GM23338 (cell line): ENCODE data around the gene KRTAP12-1. TPM values are rescaled to one million over a fixed set of nuclear protein-coding genes. Genes with fewer than 3 reads are reported as not detected.

Source experiments
- ATAC-seq: fragments of 200-7000 bp; cut with Tn5 transposase; 3 replicates; pipeline ENCODE4 v1.9.1; 2020
- DNase-seq: peaks from one replicate; pipeline ENCODE4 v3.0.0-alpha.2; 2015; ENCODE audit warnings: low spot score
- H2AFZ ChIP-seq: fragments of 200-600 bp; sonication (generic); 2 replicates; pipeline ENCODE4 v1.8.0; 2016; ENCODE audit warnings: antibody characterized with exemption, mild to moderate bottlenecking, moderate library complexity
- H3F3A ChIP-seq: fragments of 200-600 bp; sonication (generic); replicated peaks from 2 replicates; pipeline ENCODE4 v1.8.0; 2017; ENCODE audit warnings: antibody characterized with exemption, mixed run types, low read depth
- H3K27ac ChIP-seq: fragments of 200-600 bp; sonication (generic); 2 replicates; pipeline ENCODE4 v1.6.1; 2016; ENCODE audit warnings: low read depth
- H3K27me3 ChIP-seq: fragments of 200-600 bp; sonication (generic); 2 replicates; pipeline ENCODE4 v1.8.0; 2016; ENCODE audit warnings: mild to moderate bottlenecking, mixed run types, moderate library complexity; ENCODE audit not compliant: insufficient read depth
- H3K36me3 ChIP-seq: fragments of 200-600 bp; sonication (generic); 2 replicates; pipeline ENCODE4 v1.8.0; 2016; ENCODE audit warnings: mild to moderate bottlenecking; ENCODE audit not compliant: insufficient read depth
- H3K4me1 ChIP-seq: fragments of 200-600 bp; sonication (generic); 2 replicates; pipeline ENCODE4 v1.8.0; 2016; ENCODE audit warnings: mild to moderate bottlenecking, moderate library complexity; ENCODE audit not compliant: insufficient read depth
- H3K4me2 ChIP-seq: fragments of 200-600 bp; sonication (generic); 2 replicates; pipeline ENCODE4 v1.7.1; 2017; ENCODE audit warnings: mixed run types
- H3K4me3 ChIP-seq: fragments of 200-600 bp; sonication (generic); 2 replicates; pipeline ENCODE4 v1.6.1; 2016; ENCODE audit warnings: mixed run types
- H3K79me2 ChIP-seq: fragments of 200-600 bp; sonication (generic); replicated peaks from 2 replicates; pipeline ENCODE4 v1.8.0; 2017; ENCODE audit warnings: mild to moderate bottlenecking; ENCODE audit not compliant: insufficient read depth
- H3K9me2 ChIP-seq: fragments of 200-600 bp; sonication (generic); 2 replicates; pipeline ENCODE4 v1.8.0; 2017; ENCODE audit not compliant: insufficient read depth
- H4K20me1 ChIP-seq: fragments of 200-600 bp; sonication (generic); replicated peaks from 2 replicates; pipeline ENCODE4 v1.8.0; 2017; ENCODE audit warnings: mild to moderate bottlenecking; ENCODE audit not compliant: insufficient read depth
- H3K27ac Mint-ChIP-seq: 2 replicates; pipeline ENCODE4 v1.8.0; 2020; ENCODE audit warnings: inconsistent platforms, mild to moderate bottlenecking, moderate library complexity, mixed read lengths
- H3K27me3 Mint-ChIP-seq: 3 replicates; pipeline ENCODE4 v1.8.0; 2022; ENCODE audit warnings: low read depth, mild to moderate bottlenecking, moderate library complexity, mixed read lengths, inconsistent platforms; ENCODE audit not compliant: insufficient read depth, poor library complexity
- H3K36me3 Mint-ChIP-seq: 3 replicates; pipeline ENCODE4 v1.8.0; 2021; ENCODE audit warnings: low read depth, mild to moderate bottlenecking, inconsistent platforms, moderate library complexity, mixed read lengths
- H3K4me1 Mint-ChIP-seq: 3 replicates; pipeline ENCODE4 v1.8.0; 2020; ENCODE audit warnings: mild to moderate bottlenecking, inconsistent platforms, mixed read lengths
- H3K4me3 Mint-ChIP-seq: 3 replicates; pipeline ENCODE4 v1.8.0; 2021; ENCODE audit warnings: moderate library complexity, mild to moderate bottlenecking, inconsistent platforms, mixed read lengths
- H3K9me3 Mint-ChIP-seq: 3 replicates; pipeline ENCODE4 v1.8.0; 2020; ENCODE audit warnings: moderate library complexity, mild to moderate bottlenecking, inconsistent platforms, mixed read lengths
- CREB1 ChIP-seq: fragments of 250-450 bp; sonication (Bioruptor Pico); IDR thresholded peaks from 2 replicates; pipeline ENCODE4 v1.5.0; 2020; ENCODE audit warnings: low read depth, mild to moderate bottlenecking, moderate library complexity
- CTCF ChIP-seq, 2 experiments: fragments of 200-600 bp in 1 of 2; sonication (generic) in 1 of 2; conservative IDR thresholded peaks; 2 replicates each; pipeline versions ENCODE4 v1.5.1 to v1.6.1; 2016 to 2017; ENCODE audit warnings: antibody characterized with exemption in 2 of 2, low read depth in 2 of 2, mild to moderate bottlenecking in 2 of 2, moderate library complexity in 1 of 2
- ETS1 ChIP-seq: IDR thresholded peaks from 2 replicates; pipeline ENCODE4 v1.6.1; 2016; ENCODE audit warnings: antibody characterized with exemption
- EZH2 ChIP-seq: fragments of 200-600 bp; sonication (generic); IDR thresholded peaks from one replicate; pipeline ENCODE4 v1.8.0; 2017; ENCODE audit warnings: antibody characterized with exemption, mild to moderate bottlenecking, low read depth; ENCODE audit not compliant: unreplicated experiment
- EZH2phosphoT487 ChIP-seq: fragments of 200-600 bp; sonication (generic); IDR thresholded peaks from one replicate; pipeline ENCODE4 v1.8.1; 2018; ENCODE audit warnings: antibody characterized with exemption; ENCODE audit not compliant: unreplicated experiment
- JUNB ChIP-seq: IDR thresholded peaks from one replicate; pipeline ENCODE4 v1.6.1; 2016; ENCODE audit warnings: antibody characterized with exemption; ENCODE audit not compliant: unreplicated experiment
- NANOG ChIP-seq: IDR thresholded peaks from 2 replicates; pipeline ENCODE4 v1.6.1; 2016; ENCODE audit warnings: antibody characterized with exemption, borderline replicate concordance
- POLR2AphosphoS5 ChIP-seq: IDR thresholded peaks from 2 replicates; pipeline ENCODE4 v1.6.1; 2016; ENCODE audit warnings: antibody characterized with exemption, low read depth
- ZNF114 ChIP-seq: fragments of 250-450 bp; sonication (Bioruptor Pico); IDR thresholded peaks from 2 replicates; pipeline ENCODE4 v1.5.0; 2020; ENCODE audit warnings: mild to moderate bottlenecking, moderate library complexity
- ZNF331 ChIP-seq: fragments of 250-450 bp; sonication (Bioruptor Pico); IDR thresholded peaks from 2 replicates; pipeline ENCODE4 v1.5.0; 2020; ENCODE audit warnings: low read depth, mild to moderate bottlenecking, moderate library complexity
- polyA plus RNA-seq: library from polyadenylated mRNA; unstranded; fragments of >200 nt; fragmentation: Nextera tagmentation; extraction: Ambion mirVana; gene quantifications from 2 replicates; pipeline ENCODE4 v1.2.1, GENCODE V29; 2016
- total RNA-seq: library from RNA; depleted of rRNA; stranded (reverse); fragments of >200 nt; shearing (Covaris generic); gene quantifications from 2 replicates; pipeline ENCODE4 v1.2.3, GENCODE V29; 2014
- TF ChIP-seq, protein P1 (sequence below): fragments of 250-450 bp; sonication (Bioruptor Pico); IDR thresholded peaks from 2 replicates; pipeline ENCODE4 v1.5.0; 2020; ENCODE audit warnings: mild to moderate bottlenecking, moderate library complexity

Gene KRTAP12-1
- total and polyA plus RNA-seq, 2 experiments from 2014 or later, result not detected

DNA sequence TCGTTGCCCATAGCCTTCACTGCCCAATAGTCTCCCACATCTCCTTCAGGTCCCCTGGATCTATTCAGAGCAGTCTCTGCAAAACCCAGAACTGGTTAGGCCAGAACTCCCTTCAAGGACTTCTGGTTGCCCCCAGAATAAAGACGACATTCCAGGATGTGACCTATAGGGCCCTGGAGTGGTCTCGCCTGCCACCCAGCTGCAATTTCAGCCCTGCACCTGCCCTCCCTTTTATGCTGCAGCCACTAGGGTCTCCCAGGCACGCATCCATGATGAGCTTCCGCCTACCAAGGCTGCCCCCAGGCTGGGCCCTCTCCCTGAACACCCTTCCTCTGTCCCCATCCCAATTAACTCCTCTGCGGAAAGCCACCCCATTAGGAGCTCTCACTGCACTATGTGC lies 36.6 kb upstream of the KRTAP12-1 start:
- Histone ChIP-seq H3K27ac (0 out of 2 replicates have a peak overlapping the region, but pooled peaks have one; percentile 5), H3F3A (0 out of 2 replicates have a peak, but pooled peaks cover 7% of the 10 kb centered on the region), H3K4me1 (peaks cover 35% of the 10 kb centered on the region), H3K27me3 (peaks cover 29% of the 10 kb centered on the region), H2AFZ (no peak overlapping the region; the same call in 1 of the 2 replicates), H3K4me3 (no peak overlapping the region), H3K36me3 (no peaks in the 10 kb centered on the region), H3K79me2 (no peaks in the 10 kb centered on the region), H3K9me2 (0 out of 2 replicates have a peak, but pooled peaks cover 3% of the 10 kb centered on the region), H4K20me1 (no peaks in the 10 kb centered on the region), H3K4me2 (peak overlapping the region; percentile 56)
- TF ChIP-seq EZH2 (no peak), CTCF (conservative IDR thresholded peaks at IDR 0.05; ENCODE audit: low read depth in 2 of 2) (peak; percentile 49 to 74)
- H3K27me3 Mint-ChIP-seq, result peaks cover 29% of the 10 kb centered on the region
- H3K36me3 Mint-ChIP-seq, result no peaks in the 10 kb centered on the region
- no peak overlapping the region for H3K27ac Mint-ChIP-seq
- H3K4me1 Mint-ChIP-seq, result peaks cover 34% of the 10 kb centered on the region
- peaks cover 3% of the 10 kb centered on the region; the same call in 1 of the 3 replicates for H3K9me3 Mint-ChIP-seq
- H3K4me3 Mint-ChIP-seq, result no peak overlapping the region
- peak; percentile 73 for DNase-seq
- ATAC-seq, result peak; percentile 83

GRCh38 chr21:44718093-44718492 lies 36.1 kb upstream of the KRTAP12-1 start:
- ATAC-seq (no peak), DNase-seq (no peak)
- no peaks in the 10 kb centered on the region for H3K79me2 ChIP-seq
- no peak overlapping the region for H3K4me3 ChIP-seq
- Mint-ChIP-seq H3K27me3 (peaks cover 29% of the 10 kb centered on the region), H3K4me3 (no peak overlapping the region), H3K36me3 (no peaks in the 10 kb centered on the region), H3K4me1 (peaks cover 34% of the 10 kb centered on the region), H3K9me3 (peaks cover 3% of the 10 kb centered on the region; the same call in 1 of the 3 replicates), H3K27ac (no peak overlapping the region)
- H3K27ac ChIP-seq, result 0 out of 2 replicates have a peak overlapping the region, but pooled peaks have one; percentile 5
- peak overlapping the region; percentile 56 for H3K4me2 ChIP-seq
- TF ChIP-seq NANOG (no peak), EZH2phosphoT487 (no peak), POLR2AphosphoS5 (no peak), JUNB (no peak), ZNF114 (CRISPR knock-in tag) (no peak), CREB1 (CRISPR knock-in tag) (no peak), ETS1 (no peak), ZNF331 (CRISPR knock-in tag) (no peak)
- TF ChIP-seq, protein P1, sequence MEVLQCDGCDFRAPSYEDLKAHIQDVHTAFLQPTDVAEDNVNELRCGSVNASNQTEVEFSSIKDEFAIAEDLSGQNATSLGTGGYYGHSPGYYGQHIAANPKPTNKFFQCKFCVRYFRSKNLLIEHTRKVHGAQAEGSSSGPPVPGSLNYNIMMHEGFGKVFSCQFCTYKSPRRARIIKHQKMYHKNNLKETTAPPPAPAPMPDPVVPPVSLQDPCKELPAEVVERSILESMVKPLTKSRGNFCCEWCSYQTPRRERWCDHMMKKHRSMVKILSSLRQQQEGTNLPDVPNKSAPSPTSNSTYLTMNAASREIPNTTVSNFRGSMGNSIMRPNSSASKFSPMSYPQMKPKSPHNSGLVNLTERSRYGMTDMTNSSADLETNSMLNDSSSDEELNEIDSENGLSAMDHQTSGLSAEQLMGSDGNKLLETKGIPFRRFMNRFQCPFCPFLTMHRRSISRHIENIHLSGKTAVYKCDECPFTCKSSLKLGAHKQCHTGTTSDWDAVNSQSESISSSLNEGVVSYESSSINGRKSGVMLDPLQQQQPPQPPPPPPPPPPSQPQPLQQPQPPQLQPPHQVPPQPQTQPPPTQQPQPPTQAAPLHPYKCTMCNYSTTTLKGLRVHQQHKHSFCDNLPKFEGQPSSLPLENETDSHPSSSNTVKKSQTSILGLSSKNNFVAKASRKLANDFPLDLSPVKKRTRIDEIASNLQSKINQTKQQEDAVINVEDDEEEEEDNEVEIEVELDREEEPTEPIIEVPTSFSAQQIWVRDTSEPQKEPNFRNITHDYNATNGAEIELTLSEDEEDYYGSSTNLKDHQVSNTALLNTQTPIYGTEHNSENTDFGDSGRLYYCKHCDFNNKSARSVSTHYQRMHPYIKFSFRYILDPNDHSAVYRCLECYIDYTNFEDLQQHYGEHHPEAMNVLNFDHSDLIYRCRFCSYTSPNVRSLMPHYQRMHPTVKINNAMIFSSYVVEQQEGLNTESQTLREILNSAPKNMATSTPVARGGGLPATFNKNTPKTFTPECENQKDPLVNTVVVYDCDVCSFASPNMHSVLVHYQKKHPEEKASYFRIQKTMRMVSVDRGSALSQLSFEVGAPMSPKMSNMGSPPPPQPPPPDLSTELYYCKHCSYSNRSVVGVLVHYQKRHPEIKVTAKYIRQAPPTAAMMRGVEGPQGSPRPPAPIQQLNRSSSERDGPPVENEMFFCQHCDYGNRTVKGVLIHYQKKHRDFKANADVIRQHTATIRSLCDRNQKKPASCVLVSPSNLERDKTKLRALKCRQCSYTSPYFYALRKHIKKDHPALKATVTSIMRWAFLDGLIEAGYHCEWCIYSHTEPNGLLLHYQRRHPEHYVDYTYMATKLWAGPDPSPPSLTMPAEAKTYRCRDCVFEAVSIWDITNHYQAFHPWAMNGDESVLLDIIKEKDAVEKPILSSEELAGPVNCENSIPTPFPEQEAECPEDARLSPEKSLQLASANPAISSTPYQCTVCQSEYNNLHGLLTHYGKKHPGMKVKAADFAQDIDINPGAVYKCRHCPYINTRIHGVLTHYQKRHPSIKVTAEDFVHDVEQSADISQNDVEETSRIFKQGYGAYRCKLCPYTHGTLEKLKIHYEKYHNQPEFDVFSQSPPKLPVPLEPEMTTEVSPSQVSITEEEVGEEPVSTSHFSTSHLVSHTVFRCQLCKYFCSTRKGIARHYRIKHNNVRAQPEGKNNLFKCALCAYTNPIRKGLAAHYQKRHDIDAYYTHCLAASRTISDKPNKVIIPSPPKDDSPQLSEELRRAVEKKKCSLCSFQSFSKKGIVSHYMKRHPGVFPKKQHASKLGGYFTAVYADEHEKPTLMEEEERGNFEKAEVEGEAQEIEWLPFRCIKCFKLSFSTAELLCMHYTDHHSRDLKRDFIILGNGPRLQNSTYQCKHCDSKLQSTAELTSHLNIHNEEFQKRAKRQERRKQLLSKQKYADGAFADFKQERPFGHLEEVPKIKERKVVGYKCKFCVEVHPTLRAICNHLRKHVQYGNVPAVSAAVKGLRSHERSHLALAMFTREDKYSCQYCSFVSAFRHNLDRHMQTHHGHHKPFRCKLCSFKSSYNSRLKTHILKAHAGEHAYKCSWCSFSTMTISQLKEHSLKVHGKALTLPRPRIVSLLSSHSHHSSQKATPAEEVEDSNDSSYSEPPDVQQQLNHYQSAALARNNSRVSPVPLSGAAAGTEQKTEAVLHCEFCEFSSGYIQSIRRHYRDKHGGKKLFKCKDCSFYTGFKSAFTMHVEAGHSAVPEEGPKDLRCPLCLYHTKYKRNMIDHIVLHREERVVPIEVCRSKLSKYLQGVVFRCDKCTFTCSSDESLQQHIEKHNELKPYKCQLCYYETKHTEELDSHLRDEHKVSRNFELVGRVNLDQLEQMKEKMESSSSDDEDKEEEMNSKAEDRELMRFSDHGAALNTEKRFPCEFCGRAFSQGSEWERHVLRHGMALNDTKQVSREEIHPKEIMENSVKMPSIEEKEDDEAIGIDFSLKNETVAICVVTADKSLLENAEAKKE (CRISPR knock-in tag), result no peak
- no peak overlapping the region; the same call in 1 of the 2 replicates for H2AFZ ChIP-seq
- H3F3A ChIP-seq, result 0 out of 2 replicates have a peak, but pooled peaks cover 7% of the 10 kb centered on the region
- no peaks in the 10 kb centered on the region for H4K20me1 ChIP-seq
- H3K4me1 ChIP-seq, result peaks cover 35% of the 10 kb centered on the region
- 0 out of 2 replicates have a peak, but pooled peaks cover 3% of the 10 kb centered on the region for H3K9me2 ChIP-seq
- H3K27me3 ChIP-seq, result peaks cover 29% of the 10 kb centered on the region
- no peaks in the 10 kb centered on the region for H3K36me3 ChIP-seq
